Left ventricle myocardium inferior (tissue), 1 donor: ENCODE measurements around the gene UMPS. TPM values are rescaled to one million over a fixed set of nuclear protein-coding genes. Genes with fewer than 3 reads are reported as not detected.
A peak's percentile ranks its signal among the peaks of the same experiment; 100 is the strongest.

Experiments used
- DNase-seq: peaks from one replicate; pipeline ENCODE4 v3.0.0-alpha.2; 2020
- H3K27ac ChIP-seq: fragments of 200-600 bp; replicated peaks from 2 replicates; pipeline ENCODE4 v1.8.0; 2021
- H3K27me3 ChIP-seq: fragments of 200-600 bp; 2 replicates; pipeline ENCODE4 v1.8.0; 2021; ENCODE audit warnings: low read depth
- H3K36me3 ChIP-seq: fragments of 200-600 bp; 2 replicates; pipeline ENCODE4 v1.8.0; 2021
- H3K4me1 ChIP-seq: fragments of 200-600 bp; 2 replicates; pipeline ENCODE4 v1.8.0; 2021
- H3K4me3 ChIP-seq: fragments of 200-600 bp; 2 replicates; pipeline ENCODE4 v1.8.0; 2021; ENCODE audit warnings: mild to moderate bottlenecking, moderate library complexity
- H3K9me3 ChIP-seq: fragments of 200-600 bp; replicated peaks from 2 replicates; pipeline ENCODE4 v1.8.0; 2021
- CTCF ChIP-seq: fragments of 200-600 bp; IDR thresholded peaks from 2 replicates; pipeline ENCODE4 v1.8.0; 2021; ENCODE audit warnings: antibody characterized with exemption, mild to moderate bottlenecking, borderline replicate concordance
- intact Hi-C: fragments of 100-400 bp; cut with micrococcal nuclease; formaldehyde crosslinking; loops from one replicate; pipeline ENCODE4 v1.11.0; 2022
- long read RNA-seq: library from polyadenylated mRNA; unstranded; transcript quantifications from one replicate; pipeline ENCODE4 v2.0.0, GENCODE V29; 2021
- total RNA-seq: library from RNA; stranded (reverse); fragmentation: NEBNext Ultra II Directional; extraction: Animal tissue kit (Norgen Biotek cat#: 25700); gene quantifications from one replicate; pipeline ENCODE4 v1.2.1, GENCODE V29; 2021
- donor health status: DM: no; HTN: yes; CAD: no; lungs with severe emphysema.

The UMPS gene
- total RNA-seq = 9.0 TPM
- long read RNA-seq, full-length matches to known transcripts = 6 of 6 reads
- long read RNA-seq, partial matches to known transcripts = 0 of 6 reads
- long read RNA-seq, other reads (novel, unspliced or antisense) = 0 of 6 reads

GRCh38 chr3:124730129-124730940 lies at the start of gene UMPS:
UMPS (plus strand) TSS chr3:124730452; CDS start chr3:124730472, 20 bp downstream.
- no peak for TF ChIP-seq CTCF
- peak within 1 kb of the TSS; percentile 82 for H3K27ac ChIP-seq
- intact Hi-C loops = no loop called here
- DNase-seq = peak; percentile 90
- H3K36me3 ChIP-seq = no peaks in the 10 kb centered on the region
- peak within 1 kb of the TSS; percentile 91 for H3K4me3 ChIP-seq
- H3K4me1 ChIP-seq = peaks cover 30% of the 10 kb centered on the region
- H3K9me3 ChIP-seq = no peaks in the 10 kb centered on the region
- H3K27me3 ChIP-seq = peaks cover 6% of the 10 kb centered on the region

- Histone ChIP-seq H3K4me3 (no peak overlapping the region), H3K27me3 (no peaks in the 10 kb centered on the region), H3K36me3 (peaks cover 37% of the 10 kb centered on the region), H3K9me3 (no peaks in the 10 kb centered on the region), H3K4me1 (peaks cover 12% of the 10 kb centered on the region), H3K27ac (no peak overlapping the region)
- intact Hi-C loops = no loop called here
- TF ChIP-seq CTCF = no peak
- no peak for DNase-seq
Measured at GRCh38 chr3:124680521-124680920, 49.7 kb upstream of the UMPS start.

GRCh38 chr3:124682263-124682662 lies 48.0 kb upstream of the UMPS start:
- no peak overlapping the region for H3K27ac ChIP-seq
- H3K9me3 ChIP-seq = no peaks in the 10 kb centered on the region
- TF ChIP-seq CTCF = no peak
- no peak for DNase-seq
- no peak overlapping the region for H3K4me3 ChIP-seq
- H3K4me1 ChIP-seq = peaks cover 16% of the 10 kb centered on the region
- peaks cover 19% of the 10 kb centered on the region for H3K36me3 ChIP-seq
- no peaks in the 10 kb centered on the region for H3K27me3 ChIP-seq
- intact Hi-C loops = no loop called here

- intact Hi-C loops = no loop called here
- no peaks in the 10 kb centered on the region for H3K27me3 ChIP-seq
- H3K4me3 ChIP-seq = no peak overlapping the region
- DNase-seq = no peak
- peaks cover 26% of the 10 kb centered on the region for H3K4me1 ChIP-seq
- no peaks in the 10 kb centered on the region for H3K9me3 ChIP-seq
- H3K27ac ChIP-seq = peak overlapping the region; percentile 39
- H3K36me3 ChIP-seq = no peaks in the 10 kb centered on the region
- no peak for TF ChIP-seq CTCF
Measured at GRCh38 chr3:124684459-124684858, 45.8 kb upstream of the UMPS start.

GRCh38 chr3:124685067-124685466 lies 45.2 kb upstream of the UMPS start:
- DNase-seq = no peak
- Histone ChIP-seq H3K27ac (peak overlapping the region; percentile 39), H3K27me3 (no peaks in the 10 kb centered on the region), H3K9me3 (no peaks in the 10 kb centered on the region), H3K4me1 (peaks cover 26% of the 10 kb centered on the region), H3K4me3 (no peak overlapping the region), H3K36me3 (no peaks in the 10 kb centered on the region)
- intact Hi-C loops = no loop called here
- TF ChIP-seq CTCF = no peak
